HepG2 (cell line): ENCODE data around the gene GNAI2. TPM values are rescaled to one million over a fixed set of nuclear protein-coding genes. Genes with fewer than 3 reads are reported as not detected.

ENCODE experiments used
- ATAC-seq: fragments of 200-7000 bp; cut with Tn5 transposase; 3 replicates; pipeline ENCODE4 v1.9.1; 2020; ENCODE audit warnings: mild to moderate bottlenecking, moderate library complexity
- BruUV-seq: library from RNA; stranded (reverse); fragments of 400-500 nt; replicated peaks from 2 replicates; lab custom pipeline; 2021; lab: Mats Ljungman, UMichigan
- CTCF ChIA-PET: fragments of 300-600 bp; formaldehyde crosslinking; extraction: SDS; loops from one replicate; lab custom pipeline; 2021; ENCODE audit warnings: low total read pairs, inconsistent platforms, low intra/inter-chr PET ratio; lab: Yijun Ruan, JAX
- POLR2A ChIA-PET: fragments of 350-600 bp; sonication (Branson Sonifier 250); formaldehyde crosslinking; loops from one replicate; lab custom pipeline; 2020; ENCODE audit warnings: antibody characterized with exemption, inconsistent platforms; lab: Yijun Ruan, JAX
- DNase-seq: peaks from one replicate; pipeline ENCODE4 v3.0.0-alpha.2; 2015; ENCODE audit warnings: low spot score
- FAIRE-seq: peaks from 3 replicates; lab custom pipeline; 2011; peaks lifted over from hg19 to GRCh38; lab: Jason Lieb, UNC
- H2AFZ ChIP-seq: one replicate; pipeline ENCODE4 v1.6.1; 2011; ENCODE audit warnings: low read length, inconsistent platforms
- H3K27ac ChIP-seq: fragments of 300-600 bp; 3 replicates; pipeline ENCODE4 v1.8.0; 2011; ENCODE audit warnings: mixed run types, mild to moderate bottlenecking, mixed read lengths, low read length, inconsistent platforms; ENCODE audit not compliant: insufficient read depth; ENCODE audit errors: extremely low read length
- H3K27me3 ChIP-seq, 2 experiments: fragments of 200-600 bp in 1 of 2; 2 replicates in 1 of 2; 3 replicates in 1 of 2; pipeline versions ENCODE4 v1.6.0 to v1.8.0; 2011; ENCODE audit warnings: low read length in 2 of 2, mild to moderate bottlenecking in 2 of 2, moderate library complexity in 2 of 2, inconsistent platforms in 1 of 2; ENCODE audit not compliant: insufficient read depth in 2 of 2, control insufficient read depth in 1 of 2
- H3K36me3 ChIP-seq, 2 experiments: fragments of 200-600 bp in 1 of 2; replicated peaks in 1 of 2; 2 replicates in 1 of 2; 3 replicates in 1 of 2; pipeline versions ENCODE4 v1.5.1 to v1.8.0; 2011; ENCODE audit warnings: low read length in 2 of 2, inconsistent platforms in 1 of 2; ENCODE audit not compliant: insufficient read depth in 2 of 2, control insufficient read depth in 1 of 2
- H3K4me1 ChIP-seq: 2 replicates; pipeline ENCODE4 v1.5.1; 2012; ENCODE audit warnings: low read length, inconsistent platforms; ENCODE audit not compliant: insufficient read depth
- H3K4me2 ChIP-seq: 2 replicates; pipeline ENCODE4 v1.6.0; 2011; ENCODE audit warnings: low read depth, low read length, inconsistent platforms
- H3K4me3 ChIP-seq, 3 experiments: fragments of 200-600 bp in 1 of 3; sonication (generic), shearing (Covaris generic) in 1 of 3; replicated peaks in 1 of 3; 2 replicates each; pipeline ENCODE4 v1.5.1; 2011 to 2016; ENCODE audit warnings: low read length in 3 of 3, inconsistent platforms in 2 of 3, low read depth in 2 of 3, mild to moderate bottlenecking in 2 of 3, control low read depth in 1 of 3, mixed read lengths in 1 of 3; ENCODE audit not compliant: insufficient read depth in 1 of 3
- H3K79me2 ChIP-seq: one replicate; pipeline ENCODE4 v1.6.1; 2011; ENCODE audit warnings: low read length, inconsistent platforms; ENCODE audit not compliant: insufficient read depth
- H3K9ac ChIP-seq: 2 replicates; pipeline ENCODE4 v1.6.0; 2011; ENCODE audit warnings: mild to moderate bottlenecking, low read depth, low read length, inconsistent platforms; ENCODE audit not compliant: insufficient read depth
- H3K9me3 ChIP-seq: 2 replicates; pipeline ENCODE4 v1.5.1; 2012; ENCODE audit warnings: mild to moderate bottlenecking, low read length
- H4K20me1 ChIP-seq: 2 replicates; pipeline ENCODE4 v1.6.0; 2011; ENCODE audit warnings: inconsistent platforms, mild to moderate bottlenecking, low read length, moderate library complexity; ENCODE audit not compliant: insufficient read depth
- AGO2 ChIP-seq: fragments of 200-400 bp; formaldehyde crosslinking; optimal IDR thresholded peaks from 2 replicates; pipeline ENCODE3; 2017; ENCODE audit warnings: mild to moderate bottlenecking, low read depth, low read length, moderate library complexity
- ATF5 ChIP-seq: sonication (generic); formaldehyde crosslinking; IDR thresholded peaks from 2 replicates; pipeline ENCODE4 v1.4.0; 2020; ENCODE audit warnings: mild to moderate bottlenecking, low read depth, missing genetic modification reagents
- CBX2 ChIP-seq, 2 experiments: fragments of 200-600 bp in 1 of 2; sonication (generic); formaldehyde crosslinking in 1 of 2; IDR thresholded peaks; 2 replicates each; pipeline versions ENCODE4 v1.7.0 to v1.8.1; 2018 to 2022; ENCODE audit warnings: low read depth in 2 of 2, low read length in 1 of 2, mild to moderate bottlenecking in 1 of 2, missing genetic modification reagents in 1 of 2
- DBP ChIP-seq: sonication (generic); formaldehyde crosslinking; IDR thresholded peaks from 2 replicates; pipeline ENCODE4 v1.4.0; 2020; ENCODE audit warnings: missing genetic modification reagents; ENCODE audit errors: not compliant biosample characterization
- ETV6 ChIP-seq: sonication (generic); formaldehyde crosslinking; conservative IDR thresholded peaks from 2 replicates; pipeline ENCODE4 v1.4.0; 2020; ENCODE audit warnings: missing genetic modification reagents
- GZF1 ChIP-seq: sonication (generic); formaldehyde crosslinking; IDR thresholded peaks from 2 replicates; pipeline ENCODE4 v1.5.1; 2020; ENCODE audit warnings: mild to moderate bottlenecking, missing genetic modification reagents
- MTA1 ChIP-seq: sonication (generic); formaldehyde crosslinking; IDR thresholded peaks from 2 replicates; pipeline ENCODE4 v1.4.0; 2020; ENCODE audit warnings: missing genetic modification reagents, mild to moderate bottlenecking, borderline replicate concordance
- RBFOX2 ChIP-seq: fragments of 200-400 bp; formaldehyde crosslinking; IDR thresholded peaks from 2 replicates; pipeline ENCODE4 v1.6.1; 2017; ENCODE audit warnings: low read depth, mild to moderate bottlenecking, low read length
- ZFYVE20 ChIP-seq: sonication (generic); formaldehyde crosslinking; IDR thresholded peaks from 2 replicates; pipeline ENCODE4 v1.8.0; 2023; ENCODE audit warnings: low read depth, mild to moderate bottlenecking, moderate library complexity, missing genetic modification reagents, borderline replicate concordance
- ZNF264 ChIP-seq: sonication (generic); formaldehyde crosslinking; IDR thresholded peaks from 2 replicates; pipeline ENCODE4 v1.4.0; 2020; ENCODE audit warnings: missing genetic modification reagents
- ZNF513 ChIP-seq: sonication (generic); formaldehyde crosslinking; conservative IDR thresholded peaks from 2 replicates; pipeline ENCODE4 v1.5.0; 2020; ENCODE audit warnings: missing genetic modification reagents
- ZSCAN31 ChIP-seq: sonication (generic); formaldehyde crosslinking; IDR thresholded peaks from 2 replicates; pipeline ENCODE4 v1.5.0; 2020; ENCODE audit warnings: low read depth, mild to moderate bottlenecking, missing genetic modification reagents
- WGBS: methylation state at CpG from one replicate; pipeline ENCODE4 v1.1.6; 2017; ENCODE audit warnings: low lambda C conversion rate; 5-methylcytosine and 5-hydroxymethylcytosine counted together
- in situ Hi-C: cut with HindIII; loops from 2 replicates; pipeline ENCODE4 v1.10.0; 2017; ENCODE audit warnings: low pct_unique_long_range_greater_than_20kb; ENCODE audit not compliant: extremely low pct_ligation_motif_present
- intact Hi-C: fragments of 100-400 bp; cut with micrococcal nuclease; formaldehyde crosslinking; loops from one replicate; pipeline ENCODE4 v1.10.0; 2022; ENCODE audit not compliant: unreplicated experiment
- polyA plus RNA-seq, 8 experiments: library from polyadenylated mRNA; depleted of rRNA in 3 of 8; stranded (reverse) in 7 of 8; unstranded in 1 of 8; fragments of >200 nt; fragmentation: Illumina TruSeq in 4 of 8; extraction: Trizol in 4 of 8; gene quantifications; 2 replicates each; pipeline versions ENCODE4 v1.2.1 to v1.2.3, GENCODE V29; 2011 to 2016; ENCODE audit warnings: low read depth in 4 of 8, missing spikeins in 1 of 8, mixed read lengths in 1 of 8; ENCODE audit not compliant: insufficient read depth in 1 of 8
- total RNA-seq, 5 experiments: library from RNA; depleted of rRNA; stranded (reverse); fragments of >200 nt; fragmentation: Illumina TruSeq; extraction: Trizol; gene quantifications; 2 replicates each; pipeline ENCODE4 v1.2.3, GENCODE V29; 2016; ENCODE audit warnings: low read depth in 1 of 5

GNAI2 gene
- total and polyA plus RNA-seq, 2 of the 13 experiments (the other 11 are each of a cell fraction or from before 2014, with no cell fraction given): 51.1 to 66.2 TPM

GRCh38 chr3:50218448-50218847, 17.6 kb upstream of the GNAI2 start:
- no peaks in the 10 kb centered on the region for H3K27me3 ChIP-seq
- no peak overlapping the region for H2AFZ ChIP-seq
- no peaks in the 10 kb centered on the region; the same call in 1 of the 2 replicates for H4K20me1 ChIP-seq
- DNase-seq (no peak), FAIRE-seq (no peak), ATAC-seq (no peak)
- peaks cover 22 to 64% of the 10 kb centered on the region in 2 experiments for H3K36me3 ChIP-seq
- no peaks in the 10 kb centered on the region for H3K9me3 ChIP-seq
- H3K4me3 ChIP-seq: no peak overlapping the region
- intact Hi-C loops: no loop called here
- H3K4me1 ChIP-seq: peaks cover 43% of the 10 kb centered on the region
- peak; percentile 71 for TF ChIP-seq AGO2
- TF ChIP-seq DBP (CRISPR knock-in tag): no peak
- TF ChIP-seq ZFYVE20 (CRISPR knock-in tag): no peak
- peak; percentile 65; the same call in 1 of the 2 replicates for TF ChIP-seq RBFOX2
- no peaks in the 10 kb centered on the region for H3K79me2 ChIP-seq
- POLR2A ChIA-PET: interaction anchor here (9.1 to 16.5 kb wide), 2 partner anchors 13 to 23 kb away, joined by 312 to 625 read pairs; partner anchors contain the start of gene SLC38A3
- H3K27ac ChIP-seq: no peak overlapping the region
- no TSS peak for BruUV-seq
- no peak overlapping the region for H3K4me2 ChIP-seq
- 99% methylated on average over 14 of the region's 17 CpGs for WGBS
- CTCF ChIA-PET: no interaction called here
- in situ Hi-C loops: no loop called here
- H3K9ac ChIP-seq: no peak overlapping the region

- no peak for DNase-seq
- BruUV-seq: no TSS peak
- Histone ChIP-seq H3K9me3 (no peaks in the 10 kb centered on the region), H3K9ac (no peak overlapping the region), H3K27me3 (no peaks in the 10 kb centered on the region), H3K27ac (peak overlapping the region; percentile 30), H3K4me2 (no peak overlapping the region), H3K4me1 (peaks cover 43% of the 10 kb centered on the region), H4K20me1 (no peaks in the 10 kb centered on the region), H3K79me2 (no peaks in the 10 kb centered on the region), H3K4me3 (no peak overlapping the region), H2AFZ (no peak overlapping the region), H3K36me3 (peaks cover 22 to 55% of the 10 kb centered on the region in 2 experiments)
- ChIA-PET POLR2A (interaction anchor here (1.5 to 16.5 kb wide), 3 partner anchors 14 to 118 kb away, joined by 6 to 625 read pairs (median 312); partner anchors contain the start of gene SLC38A3), CTCF (interaction anchor here (9.0 kb wide), 1 partner anchor 26 kb away, joined by 265 read pairs; the partner anchor contains the start of gene GNAT1)
- intact Hi-C loops (no loop called here), in situ Hi-C loops (no loop called here)
- no peak for ATAC-seq
- WGBS: 94% methylated on average over 5 of the region's 5 CpGs
- no peak for FAIRE-seq
- no peak for TF ChIP-seq MTA1 (CRISPR knock-in tag)
- no peak for TF ChIP-seq GZF1 (CRISPR knock-in tag)
- no peak for TF ChIP-seq ETV6 (CRISPR knock-in tag)
- no peak for TF ChIP-seq ZNF513 (CRISPR knock-in tag)
- no peak for TF ChIP-seq ATF5 (CRISPR knock-in tag)
- no peak for TF ChIP-seq ZSCAN31 (CRISPR knock-in tag)
- TF ChIP-seq CBX2 (IDR thresholded peaks at IDR 0.05; ENCODE audit: low read depth, low read length): no peak
- no peak for TF ChIP-seq CBX2 (CRISPR knock-in tag; IDR thresholded peaks at IDR 0.05; ENCODE audit: low read depth)
- no peak for TF ChIP-seq ZNF264 (CRISPR knock-in tag)
Measured at GRCh38 chr3:50219285-50219684, 16.7 kb upstream of the GNAI2 start.
